B cell (primary cell): Measurements from ENCODE around the gene PRKAG2. TPM values are rescaled to one million over a fixed set of nuclear protein-coding genes. Genes with fewer than 3 reads are reported as not detected.

Source experiments
- ATAC-seq: fragments of 200-7000 bp; cut with Tn5 transposase; one replicate; pipeline ENCODE4 v1.10.0; 2021; ENCODE audit warnings: low read depth, mild to moderate bottlenecking, moderate number of reproducible peaks, moderate library complexity
- CTCF ChIA-PET: fragments of 350-600 bp; sonication (Branson Sonifier 250); formaldehyde crosslinking; loops from one replicate; lab custom pipeline; 2021; ENCODE audit warnings: antibody characterized with exemption, inconsistent platforms; lab: Charles Lee
- POLR2A ChIA-PET: fragments of 350-600 bp; sonication (Branson Sonifier 250); formaldehyde crosslinking; loops from one replicate; lab custom pipeline; 2021; ENCODE audit warnings: antibody characterized with exemption; lab: Charles Lee
- DNase-seq: peaks from one replicate; pipeline ENCODE4 v3.0.0; 2013
- H2AFZ ChIP-seq: 2 replicates; pipeline ENCODE4 v1.6.1; 2012; ENCODE audit warnings: mild to moderate bottlenecking, low read depth, low read length; ENCODE audit not compliant: insufficient read depth, poor library complexity, severe bottlenecking
- H3K27ac ChIP-seq, 2 donors: 1 replicate in 1 of 2; 2 replicates in 1 of 2; pipeline ENCODE4 v1.5.1; 2012 to 2013; ENCODE audit warnings: low read length in 2 of 2, mild to moderate bottlenecking in 2 of 2, moderate library complexity in 1 of 2
- H3K27me3 ChIP-seq, 4 experiments: fragments of 200-600 bp in 1 of 4; sonication (generic) in 1 of 4; replicated peaks in 1 of 4; 1 replicate in 2 of 4; 2 replicates in 2 of 4; pipeline versions ENCODE4 v1.6.1 to v1.7.0; 2013 to 2016; ENCODE audit warnings: low read length in 3 of 4, mild to moderate bottlenecking in 2 of 4, mixed read lengths in 1 of 4, moderate library complexity in 1 of 4; ENCODE audit not compliant: insufficient read depth in 4 of 4, control insufficient read depth in 3 of 4; ENCODE audit errors: control extremely low read depth in 1 of 4
- H3K36me3 ChIP-seq, 2 experiments: replicated peaks in 1 of 2; 1 replicate in 1 of 2; 2 replicates in 1 of 2; pipeline versions ENCODE4 v1.6.1 to v1.7.1; 2013; ENCODE audit warnings: low read length in 1 of 2; ENCODE audit not compliant: insufficient read depth in 2 of 2, control insufficient read depth in 1 of 2; ENCODE audit errors: control extremely low read depth in 1 of 2, extremely low read depth in 1 of 2
- H3K4me1 ChIP-seq, 2 donors: fragments of 200-600 bp in 1 of 2; sonication (generic) in 1 of 2; 1 replicate in 1 of 2; 2 replicates in 1 of 2; pipeline versions ENCODE4 v1.5.1 to v1.6.1; 2013 to 2017; ENCODE audit warnings: low read length in 2 of 2; ENCODE audit not compliant: control insufficient read depth in 2 of 2, insufficient read depth in 2 of 2
- H3K4me2 ChIP-seq: replicated peaks from 2 replicates; pipeline ENCODE3; 2012; ENCODE audit warnings: mild to moderate bottlenecking, low read depth, low read length; ENCODE audit not compliant: poor library complexity, severe bottlenecking
- H3K4me3 ChIP-seq, 5 experiments: fragments of 200-600 bp in 1 of 5; sonication (generic) in 1 of 5; 1 replicate in 3 of 5; 2 replicates in 2 of 5; pipeline versions ENCODE4 v1.5.1 to v1.7.0; 2011 to 2016; ENCODE audit warnings: low read length in 4 of 5, mild to moderate bottlenecking in 4 of 5, low read depth in 2 of 5, control low read depth in 1 of 5, moderate library complexity in 1 of 5; ENCODE audit not compliant: insufficient read depth in 1 of 5; ENCODE audit errors: control extremely low read depth in 1 of 5, extremely low read depth in 1 of 5
- H3K79me2 ChIP-seq: fragments of 200-600 bp; sonication (generic); one replicate; pipeline ENCODE4 v1.6.0; 2016; ENCODE audit warnings: low read length; ENCODE audit not compliant: control insufficient read depth, insufficient read depth
- H3K9ac ChIP-seq: fragments of 200-600 bp; sonication (generic); 2 replicates; pipeline ENCODE4 v1.6.1; 2017; ENCODE audit warnings: mild to moderate bottlenecking, low read length, moderate library complexity
- H3K9me3 ChIP-seq, 3 donors: one replicate each; pipeline versions ENCODE4 v1.6.1 to v1.7.1; 2013; ENCODE audit warnings: low read length in 2 of 3; ENCODE audit not compliant: control insufficient read depth in 2 of 3, insufficient read depth in 1 of 3; ENCODE audit errors: control extremely low read depth in 1 of 3
- H4K20me1 ChIP-seq: 2 replicates; pipeline ENCODE4 v1.6.0; 2012; ENCODE audit warnings: mild to moderate bottlenecking, low read length; ENCODE audit not compliant: insufficient read depth, control insufficient read depth, poor library complexity, severe bottlenecking
- H3K27ac Mint-ChIP-seq: one replicate; pipeline ENCODE4 v1.8.0; 2021; ENCODE audit warnings: mixed read lengths
- H3K27me3 Mint-ChIP-seq: one replicate; pipeline ENCODE4 v1.8.0; 2021; ENCODE audit warnings: mixed read lengths
- H3K4me1 Mint-ChIP-seq: one replicate; pipeline ENCODE4 v1.8.0; 2021; ENCODE audit warnings: mixed read lengths
- H3K4me3 Mint-ChIP-seq: one replicate; pipeline ENCODE4 v1.8.0; 2021; ENCODE audit warnings: mixed read lengths
- H3K9me3 Mint-ChIP-seq: one replicate; pipeline ENCODE4 v1.8.0; 2022; ENCODE audit warnings: mixed read lengths; ENCODE audit not compliant: insufficient read depth
- EZH2 ChIP-seq: IDR thresholded peaks from 2 replicates; pipeline ENCODE4 v1.6.1; 2012; ENCODE audit warnings: borderline replicate concordance, low read depth, mild to moderate bottlenecking, moderate library complexity, low read length; ENCODE audit not compliant: insufficient read depth, poor library complexity, severe bottlenecking
- WGBS: methylation state at CpG from one replicate; pipeline ENCODE4 v1.1.5; 2013; ENCODE audit warnings: missing lambda C conversion rate; ENCODE audit not compliant: insufficient coverage; 5-methylcytosine and 5-hydroxymethylcytosine counted together
- intact Hi-C: fragments of 100-400 bp; cut with micrococcal nuclease; formaldehyde crosslinking; loops from one replicate; pipeline ENCODE4 v1.10.0; 2022
- polyA plus RNA-seq: library from polyadenylated mRNA; depleted of rRNA; stranded (reverse); fragments of >200 nt; gene quantifications from 2 replicates; pipeline ENCODE4 v1.2.3, GENCODE V29; 2012
- total RNA-seq, 2 donors: library from RNA; stranded (reverse); fragments of 120-200 nt in 1 of 2; gene quantifications; 1 replicate in 1 of 2; 2 replicates in 1 of 2; pipeline versions ENCODE4 v1.2.3 to v1.2.4, GENCODE V29; 2013 to 2022
- TF ChIP-seq, protein P1 (sequence below): fragments of 200-600 bp; IDR thresholded peaks from one replicate; pipeline ENCODE4 v1.8.0; 2022; ENCODE audit warnings: antibody characterized with exemption, mild to moderate bottlenecking

PRKAG2 gene
- total and polyA plus RNA-seq, 2 donors (not counting 1 experiment from before 2014, with no cell fraction given), result 22.1 to 56.3 TPM

DNA sequence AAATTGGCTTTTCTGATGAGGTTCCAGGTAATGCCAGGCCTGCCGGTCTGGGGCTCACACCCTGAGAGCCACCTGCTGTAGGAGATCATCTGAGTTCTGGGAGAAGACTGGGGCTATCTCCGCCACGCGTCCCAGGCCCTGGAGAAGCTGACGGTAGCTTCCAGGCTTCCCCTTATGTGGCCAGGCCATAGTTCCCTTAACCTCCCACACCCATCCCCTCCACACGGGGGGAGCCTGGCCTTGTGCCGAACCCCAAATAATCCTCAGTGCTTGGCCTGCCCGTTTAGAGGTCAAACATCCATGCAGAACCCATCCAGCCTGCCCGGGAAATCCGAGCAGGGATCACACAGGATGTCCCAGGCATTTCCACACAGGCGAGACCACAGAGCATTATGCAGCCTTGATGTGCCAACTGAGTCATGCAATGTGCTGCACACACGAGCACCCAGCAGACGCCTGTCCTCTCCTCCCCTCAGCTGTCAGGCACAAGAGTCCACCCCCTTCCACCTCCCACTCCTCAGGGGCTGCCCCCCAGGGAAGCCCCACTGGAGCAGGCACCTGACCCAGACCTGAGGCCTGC lies 176.2 kb downstream of the PRKAG2 start:
- no peak overlapping the region for H3K27ac Mint-ChIP-seq
- ATAC-seq, result no peak
- no peaks in the 10 kb centered on the region for H3K27me3 Mint-ChIP-seq

DNA sequence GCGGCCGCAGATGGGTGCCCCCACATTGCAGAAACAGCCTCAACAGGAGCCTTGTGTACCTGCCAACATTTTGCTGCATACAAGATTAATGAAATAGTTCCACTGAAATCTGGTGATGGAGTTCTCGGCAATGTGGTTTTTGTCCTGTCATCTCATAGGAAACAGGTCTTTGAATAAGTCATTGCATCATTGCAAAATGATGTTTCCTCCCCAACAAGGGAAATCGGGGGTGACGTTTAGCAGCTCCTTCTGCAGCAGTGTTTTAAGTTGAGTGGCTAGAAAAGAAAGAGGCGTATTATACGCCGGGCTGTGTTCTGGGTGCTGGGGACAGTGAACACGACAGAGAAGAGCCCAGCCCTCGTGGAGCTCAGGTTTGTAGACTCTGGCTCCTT lies 177.0 kb downstream of the PRKAG2 start:
- Histone ChIP-seq H2AFZ (no peak overlapping the region), H3K9ac (no peak overlapping the region), H4K20me1 (peaks cover 14% of the 10 kb centered on the region), H3K36me3 (no peaks in the 10 kb centered on the region), H3K4me1 (no peaks in the 10 kb centered on the region), H3K4me3 (no peak overlapping the region), H3K9me3 (no peaks in the 10 kb centered on the region), H3K27ac (no peak overlapping the region), H3K27me3 (no peaks in the 10 kb centered on the region), H3K4me2 (no peak overlapping the region), H3K79me2 (peaks cover 3% of the 10 kb centered on the region)
- ChIA-PET CTCF (no interaction called here), POLR2A (no interaction called here)
- TF ChIP-seq, protein P1, sequence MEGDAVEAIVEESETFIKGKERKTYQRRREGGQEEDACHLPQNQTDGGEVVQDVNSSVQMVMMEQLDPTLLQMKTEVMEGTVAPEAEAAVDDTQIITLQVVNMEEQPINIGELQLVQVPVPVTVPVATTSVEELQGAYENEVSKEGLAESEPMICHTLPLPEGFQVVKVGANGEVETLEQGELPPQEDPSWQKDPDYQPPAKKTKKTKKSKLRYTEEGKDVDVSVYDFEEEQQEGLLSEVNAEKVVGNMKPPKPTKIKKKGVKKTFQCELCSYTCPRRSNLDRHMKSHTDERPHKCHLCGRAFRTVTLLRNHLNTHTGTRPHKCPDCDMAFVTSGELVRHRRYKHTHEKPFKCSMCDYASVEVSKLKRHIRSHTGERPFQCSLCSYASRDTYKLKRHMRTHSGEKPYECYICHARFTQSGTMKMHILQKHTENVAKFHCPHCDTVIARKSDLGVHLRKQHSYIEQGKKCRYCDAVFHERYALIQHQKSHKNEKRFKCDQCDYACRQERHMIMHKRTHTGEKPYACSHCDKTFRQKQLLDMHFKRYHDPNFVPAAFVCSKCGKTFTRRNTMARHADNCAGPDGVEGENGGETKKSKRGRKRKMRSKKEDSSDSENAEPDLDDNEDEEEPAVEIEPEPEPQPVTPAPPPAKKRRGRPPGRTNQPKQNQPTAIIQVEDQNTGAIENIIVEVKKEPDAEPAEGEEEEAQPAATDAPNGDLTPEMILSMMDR, result no peak
- TF ChIP-seq EZH2, result no peak
- DNase-seq, result no peak
- intact Hi-C loops, result no loop called here
- Mint-ChIP-seq H3K4me1 (peaks cover 8% of the 10 kb centered on the region), H3K27me3 (no peaks in the 10 kb centered on the region), H3K9me3 (no peaks in the 10 kb centered on the region), H3K27ac (no peak overlapping the region), H3K4me3 (no peak overlapping the region)
- ATAC-seq, result no peak
- WGBS, result 69% methylated on average over 7 of the region's 10 CpGs

More for the DNA sequence above, 176.2 kb downstream of the PRKAG2 start:
- no peaks in the 10 kb centered on the region for H3K27me3 ChIP-seq
- H3K9me3 ChIP-seq, result no peaks in the 10 kb centered on the region
- H3K4me2 ChIP-seq, result no peak overlapping the region
- ChIA-PET CTCF (no interaction called here), POLR2A (no interaction called here)
- intact Hi-C loops, result no loop called here
- H3K9ac ChIP-seq, result no peak overlapping the region
- TF ChIP-seq, protein P1, result no peak
- TF ChIP-seq EZH2, result no peak
- H3K27ac ChIP-seq, result no peak overlapping the region
- H2AFZ ChIP-seq, result no peak overlapping the region
- H3K4me3 Mint-ChIP-seq, result no peak overlapping the region
- H3K4me1 Mint-ChIP-seq, result peaks cover 10% of the 10 kb centered on the region
- peaks cover 3% of the 10 kb centered on the region for H3K79me2 ChIP-seq
- H3K9me3 Mint-ChIP-seq, result no peaks in the 10 kb centered on the region
- peaks cover 9% of the 10 kb centered on the region for H4K20me1 ChIP-seq
- no peaks in the 10 kb centered on the region for H3K36me3 ChIP-seq
- DNase-seq, result no peak
- 92% methylated on average over 13 of the region's 13 CpGs for WGBS
- H3K4me3 ChIP-seq, result no peak overlapping the region
- H3K4me1 ChIP-seq, result no peaks in the 10 kb centered on the region
